ENCODE data around the gene CPNE7. TPM values are rescaled to one million over a fixed set of nuclear protein-coding genes. Genes with fewer than 3 reads are reported as not detected.

CPNE7 gene
- total and polyA plus RNA-seq, 2 of the 13 experiments (the other 11 are each of a cell fraction or from before 2014, with no cell fraction given): 0.59 TPM; not detected in 1

GRCh38 chr16:89616623-89617022, 41.1 kb downstream of the CPNE7 start:
- Histone ChIP-seq H3K4me1 (ENCODE audit: insufficient read depth, low read length) (peaks cover 54% of the 10 kb centered on the region), H3K27me3 (ENCODE audit: control insufficient read depth in 1 of 2, insufficient read depth in 2 of 2, low read length in 2 of 2) (peaks cover 7 to 17% of the 10 kb centered on the region in 2 experiments; a peak in 3 of 5 replicates), H2AFZ (ENCODE audit: low read length) (no peak overlapping the region), H3K9me3 (ENCODE audit: low read length) (no peaks in the 10 kb centered on the region), H3K79me2 (ENCODE audit: insufficient read depth, low read length) (no peaks in the 10 kb centered on the region), H3K4me2 (ENCODE audit: low read depth, low read length) (no peak overlapping the region), H3K27ac (ENCODE audit: extremely low read length, insufficient read depth, low read length) (no peak overlapping the region), H3K9ac (ENCODE audit: insufficient read depth, low read depth, low read length) (no peak overlapping the region), H3K36me3 (replicated peaks in 1 of 2; ENCODE audit: control insufficient read depth in 1 of 2, insufficient read depth in 2 of 2, low read length in 2 of 2) (no peaks in the 10 kb centered on the region), H4K20me1 (ENCODE audit: insufficient read depth, low read length) (no peaks in the 10 kb centered on the region), H3K4me3 (replicated peaks in 1 of 3; ENCODE audit: insufficient read depth in 1 of 3, low read depth in 2 of 3, low read length in 3 of 3) (no peak overlapping the region; a peak in 1 of 6 replicates)
- 90% methylated on average over 20 of the region's 20 CpGs for WGBS (ENCODE audit: low lambda C conversion rate)
- in situ Hi-C loops (cut with HindIII; ENCODE audit: extremely low pct_ligation_motif_present, low pct_unique_long_range_greater_than_20kb): no loop called here
- intact Hi-C loops (cut with micrococcal nuclease; ENCODE audit: unreplicated experiment): no loop called here
- CTCF ChIA-PET (ENCODE audit: low intra/inter-chr PET ratio, low total read pairs): interaction anchor here (2.6 kb wide), 1 partner anchor 24 kb away, joined by 34 read pairs; no protein-coding TSS in a partner anchor
- ATAC-seq: no peak
- no peak for DNase-seq (ENCODE audit: low spot score)
- FAIRE-seq: no peak
- POLR2A ChIA-PET: no interaction called here
- BruUV-seq (replicated peaks): no TSS peak
- TF ChIP-seq AHR (CRISPR knock-in tag; IDR thresholded peaks at IDR 0.05) (no peak), GABPA (IDR thresholded peaks at IDR 0.05; ENCODE audit: low read depth, low read length) (peak; percentile 73), GABPA (CRISPR knock-in tag; IDR thresholded peaks at IDR 0.05; ENCODE audit: low read depth) (peak; percentile 78), ZNF282 (IDR thresholded peaks at IDR 0.05; ENCODE audit: partially characterized antibody) (no peak), RFX1 (IDR thresholded peaks at IDR 0.05) (no peak), CTCF (CRISPR knock-in tag; IDR thresholded peaks at IDR 0.05) (no peak), TBX2 (CRISPR knock-in tag; IDR thresholded peaks at IDR 0.05; ENCODE audit: borderline replicate concordance) (no peak), SRY (CRISPR knock-in tag; IDR thresholded peaks at IDR 0.05) (no peak), ZNF160 (CRISPR knock-in tag; IDR thresholded peaks at IDR 0.05) (no peak), MAFG (CRISPR knock-in tag; IDR thresholded peaks at IDR 0.05) (no peak), KLF9 (CRISPR knock-in tag; IDR thresholded peaks at IDR 0.05; ENCODE audit: low read depth) (no peak), ZBTB38 (CRISPR knock-in tag; IDR thresholded peaks at IDR 0.05) (peak; percentile 99), THAP11 (CRISPR knock-in tag; IDR thresholded peaks at IDR 0.05) (no peak), HNRNPH1 (optimal IDR thresholded peaks at IDR 0.05; ENCODE audit: low read depth, low read length) (no peak), ZNF251 (CRISPR knock-in tag; IDR thresholded peaks at IDR 0.05) (no peak), JUN (CRISPR knock-in tag; IDR thresholded peaks at IDR 0.05) (no peak), TRIM24 (CRISPR knock-in tag; IDR thresholded peaks at IDR 0.05) (0 out of 2 replicates have a peak, but pooled peaks have one; percentile 13), NR1H2 (CRISPR knock-in tag; IDR thresholded peaks at IDR 0.05; ENCODE audit: borderline replicate concordance, low read depth) (no peak), ZNF644 (CRISPR knock-in tag; IDR thresholded peaks at IDR 0.05; ENCODE audit: low read depth) (no peak), ETV6 (CRISPR knock-in tag; conservative IDR thresholded peaks at IDR 0.05) (peak; percentile 99), ZNF75D (CRISPR knock-in tag; IDR thresholded peaks at IDR 0.05; ENCODE audit: borderline replicate concordance) (no peak), HIVEP1 (CRISPR knock-in tag; IDR thresholded peaks at IDR 0.05) (0 out of 2 replicates have a peak, but pooled peaks have one; percentile 5)
- TF ChIP-seq, protein P1, sequence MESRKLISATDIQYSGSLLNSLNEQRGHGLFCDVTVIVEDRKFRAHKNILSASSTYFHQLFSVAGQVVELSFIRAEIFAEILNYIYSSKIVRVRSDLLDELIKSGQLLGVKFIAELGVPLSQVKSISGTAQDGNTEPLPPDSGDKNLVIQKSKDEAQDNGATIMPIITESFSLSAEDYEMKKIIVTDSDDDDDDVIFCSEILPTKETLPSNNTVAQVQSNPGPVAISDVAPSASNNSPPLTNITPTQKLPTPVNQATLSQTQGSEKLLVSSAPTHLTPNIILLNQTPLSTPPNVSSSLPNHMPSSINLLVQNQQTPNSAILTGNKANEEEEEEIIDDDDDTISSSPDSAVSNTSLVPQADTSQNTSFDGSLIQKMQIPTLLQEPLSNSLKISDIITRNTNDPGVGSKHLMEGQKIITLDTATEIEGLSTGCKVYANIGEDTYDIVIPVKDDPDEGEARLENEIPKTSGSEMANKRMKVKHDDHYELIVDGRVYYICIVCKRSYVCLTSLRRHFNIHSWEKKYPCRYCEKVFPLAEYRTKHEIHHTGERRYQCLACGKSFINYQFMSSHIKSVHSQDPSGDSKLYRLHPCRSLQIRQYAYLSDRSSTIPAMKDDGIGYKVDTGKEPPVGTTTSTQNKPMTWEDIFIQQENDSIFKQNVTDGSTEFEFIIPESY (CRISPR knock-in tag; IDR thresholded peaks at IDR 0.05): peak; percentile 74; the same call in 1 of the 2 replicates
- TF ChIP-seq, protein P2, sequence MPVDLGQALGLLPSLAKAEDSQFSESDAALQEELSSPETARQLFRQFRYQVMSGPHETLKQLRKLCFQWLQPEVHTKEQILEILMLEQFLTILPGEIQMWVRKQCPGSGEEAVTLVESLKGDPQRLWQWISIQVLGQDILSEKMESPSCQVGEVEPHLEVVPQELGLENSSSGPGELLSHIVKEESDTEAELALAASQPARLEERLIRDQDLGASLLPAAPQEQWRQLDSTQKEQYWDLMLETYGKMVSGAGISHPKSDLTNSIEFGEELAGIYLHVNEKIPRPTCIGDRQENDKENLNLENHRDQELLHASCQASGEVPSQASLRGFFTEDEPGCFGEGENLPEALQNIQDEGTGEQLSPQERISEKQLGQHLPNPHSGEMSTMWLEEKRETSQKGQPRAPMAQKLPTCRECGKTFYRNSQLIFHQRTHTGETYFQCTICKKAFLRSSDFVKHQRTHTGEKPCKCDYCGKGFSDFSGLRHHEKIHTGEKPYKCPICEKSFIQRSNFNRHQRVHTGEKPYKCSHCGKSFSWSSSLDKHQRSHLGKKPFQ (CRISPR knock-in tag; IDR thresholded peaks at IDR 0.05; ENCODE audit: insufficient replicate concordance): no peak

All from HepG2 (cell line).